ENCODE results near the gene ADCYAP1.

GRCh38 chr18:949724-950631 is 45.3 kb downstream of the ADCYAP1 start:
- TF ChIP-seq CTCF (IDR thresholded peaks at IDR 0.05) (no peak), POLR2A (IDR thresholded peaks at IDR 0.05) (no peak)

Measured in vagina (tissue), 2 donors.